HepG2 (cell line): ENCODE measurements around the gene STMN3. TPM values are rescaled to one million over a fixed set of nuclear protein-coding genes. Genes with fewer than 3 reads are reported as not detected.

Experiments used
- ARID3A ChIP-seq: IDR thresholded peaks from 2 replicates; pipeline ENCODE4 v1.6.1; 2012; ENCODE audit warnings: low read depth, low read length, improper control_type of control experiment
- BCL6 ChIP-seq: IDR thresholded peaks from 2 replicates; pipeline ENCODE4 v1.6.1; 2016; ENCODE audit warnings: missing genetic modification reagents, missing compliant biosample characterization
- BHLHE40 ChIP-seq: IDR thresholded peaks from 2 replicates; pipeline ENCODE4 v1.6.1; 2011; ENCODE audit warnings: low read length, improper control_type of control experiment
- CERS6 ChIP-seq: sonication (generic); formaldehyde crosslinking; IDR thresholded peaks from 2 replicates; pipeline ENCODE4 v1.5.0; 2020; ENCODE audit warnings: missing genetic modification reagents
- EEA1 ChIP-seq: sonication (generic); formaldehyde crosslinking; IDR thresholded peaks from 2 replicates; pipeline ENCODE4 v1.5.1; 2020; ENCODE audit warnings: mild to moderate bottlenecking, missing genetic modification reagents, borderline replicate concordance
- MED1 ChIP-seq: sonication (generic); formaldehyde crosslinking; IDR thresholded peaks from 2 replicates; pipeline ENCODE4 v1.4.0; 2020; ENCODE audit warnings: missing genetic modification reagents
- NR3C1 ChIP-seq: sonication (generic); formaldehyde crosslinking; IDR thresholded peaks from 2 replicates; pipeline ENCODE4 v1.4.0; 2020; ENCODE audit warnings: missing genetic modification reagents
- NRL ChIP-seq: sonication (generic); formaldehyde crosslinking; IDR thresholded peaks from 2 replicates; pipeline ENCODE4 v1.5.0; 2020; ENCODE audit warnings: missing genetic modification reagents, mild to moderate bottlenecking, moderate library complexity, borderline replicate concordance
- PHF20 ChIP-seq: sonication (generic); formaldehyde crosslinking; IDR thresholded peaks from 2 replicates; pipeline ENCODE4 v1.5.0; 2020; ENCODE audit warnings: mild to moderate bottlenecking, missing genetic modification reagents
- PRPF4 ChIP-seq: fragments of 200-400 bp; formaldehyde crosslinking; IDR thresholded peaks from 2 replicates; pipeline ENCODE4 v1.6.1; 2016; ENCODE audit warnings: low read length, low read depth; ENCODE audit not compliant: poor library complexity, severe bottlenecking
- TP53 ChIP-seq: sonication (generic); formaldehyde crosslinking; conservative IDR thresholded peaks from 2 replicates; pipeline ENCODE4 v1.4.0; 2020; ENCODE audit warnings: missing genetic modification reagents
- ZNF256 ChIP-seq: sonication (generic); formaldehyde crosslinking; conservative IDR thresholded peaks from 2 replicates; pipeline ENCODE4 v1.4.0; 2020; ENCODE audit warnings: missing genetic modification reagents
- ZNF557 ChIP-seq: sonication (generic); formaldehyde crosslinking; IDR thresholded peaks from 2 replicates; pipeline ENCODE4 v1.4.0; 2020; ENCODE audit warnings: missing genetic modification reagents
- ZNF562 ChIP-seq: sonication (generic); formaldehyde crosslinking; IDR thresholded peaks from 2 replicates; pipeline ENCODE4 v1.8.0; 2022; ENCODE audit warnings: missing genetic modification reagents, borderline replicate concordance
- ZNF567 ChIP-seq: sonication (generic); formaldehyde crosslinking; IDR thresholded peaks from 2 replicates; pipeline ENCODE4 v1.8.1; 2023; ENCODE audit warnings: mild to moderate bottlenecking, missing genetic modification reagents, borderline replicate concordance
- ZNF646 ChIP-seq: sonication (generic); formaldehyde crosslinking; IDR thresholded peaks from 2 replicates; pipeline ENCODE4 v1.9.0; 2021; ENCODE audit warnings: mild to moderate bottlenecking, missing genetic modification reagents
- polyA plus RNA-seq, 8 experiments: library from polyadenylated mRNA; depleted of rRNA in 3 of 8; stranded (reverse) in 7 of 8; unstranded in 1 of 8; fragments of >200 nt; fragmentation: Illumina TruSeq in 4 of 8; extraction: Trizol in 4 of 8; gene quantifications; 2 replicates each; pipeline versions ENCODE4 v1.2.1 to v1.2.3, GENCODE V29; 2011 to 2016; ENCODE audit warnings: low read depth in 4 of 8, missing spikeins in 1 of 8, mixed read lengths in 1 of 8; ENCODE audit not compliant: insufficient read depth in 1 of 8
- total RNA-seq, 5 experiments: library from RNA; depleted of rRNA; stranded (reverse); fragments of >200 nt; fragmentation: Illumina TruSeq; extraction: Trizol; gene quantifications; 2 replicates each; pipeline ENCODE4 v1.2.3, GENCODE V29; 2016; ENCODE audit warnings: low read depth in 1 of 5
- TF ChIP-seq, protein P1 (sequence below): sonication (generic); formaldehyde crosslinking; IDR thresholded peaks from 2 replicates; pipeline ENCODE4 v1.9.0; 2022; ENCODE audit warnings: missing genetic modification reagents, mild to moderate bottlenecking, borderline replicate concordance
- TF ChIP-seq, protein P2 (sequence below): sonication (generic); formaldehyde crosslinking; IDR thresholded peaks from 2 replicates; pipeline ENCODE4 v1.8.0; 2022; ENCODE audit warnings: missing genetic modification reagents, low read depth, mild to moderate bottlenecking, borderline replicate concordance

Gene STMN3
- total and polyA plus RNA-seq, 2 of the 13 experiments (the other 11 are each of a cell fraction or from before 2014, with no cell fraction given), result 21.0 to 48.3 TPM

GRCh38 chr20:63628246-63628975 is 24.8 kb downstream of the STMN3 start (continued):
- TF ChIP-seq BCL6 (CRISPR knock-in tag) (peak; percentile 78), ZNF256 (peak; percentile 95), ZNF557 (peak; percentile 90; the same call in 1 of the 2 replicates), ZNF567 (CRISPR knock-in tag) (0 out of 2 replicates have a peak, but pooled peaks have one; percentile 22), PHF20 (CRISPR knock-in tag) (peak; percentile 92), NR3C1 (CRISPR knock-in tag) (no peak), ZNF562 (CRISPR knock-in tag) (no peak), TP53 (peak; percentile 92), MED1 (CRISPR knock-in tag) (peak; percentile 87), CERS6 (CRISPR knock-in tag) (no peak), NRL (peak; percentile 28; the same call in 1 of the 2 replicates), ARID3A (peak; percentile 98), PRPF4 (peak; percentile 38), EEA1 (no peak), BHLHE40 (peak; percentile 78), ZNF646 (CRISPR knock-in tag) (0 out of 2 replicates have a peak, but pooled peaks have one; percentile 38)
- TF ChIP-seq, protein P1, sequence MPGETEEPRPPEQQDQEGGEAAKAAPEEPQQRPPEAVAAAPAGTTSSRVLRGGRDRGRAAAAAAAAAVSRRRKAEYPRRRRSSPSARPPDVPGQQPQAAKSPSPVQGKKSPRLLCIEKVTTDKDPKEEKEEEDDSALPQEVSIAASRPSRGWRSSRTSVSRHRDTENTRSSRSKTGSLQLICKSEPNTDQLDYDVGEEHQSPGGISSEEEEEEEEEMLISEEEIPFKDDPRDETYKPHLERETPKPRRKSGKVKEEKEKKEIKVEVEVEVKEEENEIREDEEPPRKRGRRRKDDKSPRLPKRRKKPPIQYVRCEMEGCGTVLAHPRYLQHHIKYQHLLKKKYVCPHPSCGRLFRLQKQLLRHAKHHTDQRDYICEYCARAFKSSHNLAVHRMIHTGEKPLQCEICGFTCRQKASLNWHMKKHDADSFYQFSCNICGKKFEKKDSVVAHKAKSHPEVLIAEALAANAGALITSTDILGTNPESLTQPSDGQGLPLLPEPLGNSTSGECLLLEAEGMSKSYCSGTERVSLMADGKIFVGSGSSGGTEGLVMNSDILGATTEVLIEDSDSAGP, result peak; percentile 91
- TF ChIP-seq, protein P2, sequence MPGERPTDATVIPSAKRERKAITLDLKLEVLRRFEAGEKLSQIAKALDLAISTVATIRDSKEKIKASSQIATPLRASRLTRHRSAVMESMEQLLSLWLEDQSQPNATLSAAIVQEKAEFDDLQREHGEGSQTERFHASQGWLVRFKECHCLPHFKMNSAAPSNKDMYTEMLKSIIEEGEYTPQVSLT (CRISPR knock-in tag), result no peak
